Thyroid gland (tissue), 4 donors: ENCODE results near the gene SV2B.

Experiments
- CTCF ChIP-seq, 6 experiments: fragments of 200-600 bp in 3 of 6; fragments of 450-650 bp in 3 of 6; sonication (generic) in 3 of 6; IDR thresholded peaks; one replicate each; pipeline ENCODE4 v1.5.1; 2016 to 2019; ENCODE audit warnings: antibody characterized with exemption in 6 of 6, mild to moderate bottlenecking in 2 of 6, inconsistent platforms in 1 of 6, moderate library complexity in 1 of 6
- POLR2A ChIP-seq, 2 donors: fragments of 450-650 bp; IDR thresholded peaks; one replicate each; pipeline ENCODE4 v1.6.1; 2017; ENCODE audit warnings: antibody characterized with exemption in 2 of 2, mild to moderate bottlenecking in 2 of 2, moderate library complexity in 1 of 2

DNA sequence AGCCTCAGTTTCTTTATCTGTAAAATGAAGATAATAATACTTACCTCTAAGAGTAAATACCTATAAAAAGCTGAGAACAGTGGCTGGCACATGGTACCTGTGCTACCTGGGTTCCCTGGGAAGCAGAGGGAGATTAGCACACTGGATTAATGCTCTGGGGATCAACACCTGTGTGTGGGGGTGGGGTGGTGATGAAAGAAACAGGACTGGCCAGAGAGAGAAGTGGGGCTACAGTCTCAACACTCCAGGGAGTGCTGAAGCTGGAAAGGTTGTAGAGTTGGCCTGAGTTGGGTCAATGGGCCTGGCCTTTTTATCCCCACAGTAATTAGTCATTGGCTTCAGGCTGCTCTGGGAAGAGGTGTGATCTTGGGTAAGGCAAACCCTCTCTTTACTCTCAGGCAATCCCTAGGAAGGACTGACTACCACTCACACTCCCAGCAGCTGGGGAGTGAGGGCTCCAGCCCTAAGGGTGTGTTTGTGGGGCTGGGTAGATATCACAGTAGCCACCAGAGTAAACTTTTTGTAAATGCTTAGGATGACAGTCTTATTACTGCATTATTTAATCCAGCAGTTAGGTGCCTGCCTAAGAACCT lies 102.5 kb downstream of the SV2B start:
- TF ChIP-seq CTCF (IDR thresholded peaks at IDR 0.05): no peak
- no peak for TF ChIP-seq POLR2A (IDR thresholded peaks at IDR 0.05)
